HEK293T (cell line): ENCODE results near the gene FREM3.

Source experiments
- ARNT ChIP-seq: fragments of 450-650 bp; IDR thresholded peaks from 2 replicates; pipeline ENCODE4 v1.6.1; 2017; ENCODE audit warnings: mild to moderate bottlenecking
- BHLHE40 ChIP-seq: fragments of 450-650 bp; IDR thresholded peaks from 2 replicates; pipeline ENCODE4 v1.6.1; 2016; ENCODE audit warnings: mild to moderate bottlenecking, moderate library complexity, borderline replicate concordance
- FOXM1 ChIP-seq: fragments of 450-650 bp; IDR thresholded peaks from 2 replicates; pipeline ENCODE4 v1.6.1; 2017; ENCODE audit warnings: mild to moderate bottlenecking, borderline replicate concordance
- SP1 ChIP-seq: fragments of 450-650 bp; IDR thresholded peaks from 2 replicates; pipeline ENCODE4 v1.6.1; 2017
- SUZ12 ChIP-seq: fragments of 450-650 bp; IDR thresholded peaks from 2 replicates; pipeline ENCODE4 v1.6.1; 2016; ENCODE audit warnings: mild to moderate bottlenecking

DNA sequence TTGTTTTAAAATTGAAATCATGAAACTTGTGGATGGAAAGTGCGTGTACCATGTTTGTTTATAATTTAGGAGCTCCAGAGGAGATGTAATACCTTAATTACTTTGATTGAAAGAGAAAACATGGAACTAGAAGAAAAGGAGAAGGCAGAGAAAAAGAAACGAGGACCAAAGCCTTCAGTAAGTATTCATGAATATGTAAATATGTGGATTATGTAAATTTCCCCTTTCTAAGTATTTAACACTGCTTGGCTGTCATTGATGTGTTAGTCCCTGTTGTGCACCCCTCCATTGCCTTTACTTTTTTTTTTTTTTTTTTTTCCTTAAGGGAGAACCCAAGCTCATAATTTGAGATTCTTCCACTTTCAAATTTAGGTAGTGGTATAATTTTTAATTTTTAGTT lies 150.5 kb downstream of the FREM3 start:
- TF ChIP-seq ARNT (no peak), FOXM1 (no peak), BHLHE40 (no peak), SUZ12 (no peak), SP1 (no peak)
